Rectal smooth muscle tissue (tissue), 1 donor: Measurements from ENCODE around the gene DEPDC1.

Source experiments
- H3K27ac ChIP-seq: one replicate; pipeline ENCODE4 v1.7.0; 2013; ENCODE audit warnings: low read depth, low read length, inconsistent platforms
- H3K27me3 ChIP-seq: one replicate; pipeline ENCODE4 v1.7.0; 2013; ENCODE audit warnings: low read length; ENCODE audit not compliant: control insufficient read depth, insufficient read depth
- H3K36me3 ChIP-seq: one replicate; pipeline ENCODE4 v1.7.0; 2013; ENCODE audit warnings: low read length; ENCODE audit not compliant: control insufficient read depth, insufficient read depth
- H3K4me1 ChIP-seq: one replicate; pipeline ENCODE4 v1.7.0; 2013; ENCODE audit warnings: low read length; ENCODE audit not compliant: control insufficient read depth, insufficient read depth
- H3K4me3 ChIP-seq: one replicate; pipeline ENCODE4 v1.7.0; 2013; ENCODE audit warnings: low read length
- H3K9ac ChIP-seq: one replicate; pipeline ENCODE4 v1.7.0; 2013; ENCODE audit warnings: low read length

DEPDC1 gene

GRCh38 chr1:68431076-68431475 lies 65.8 kb downstream of the DEPDC1 start:
- no peak overlapping the region for H3K9ac ChIP-seq
- no peak overlapping the region for H3K27ac ChIP-seq
- no peaks in the 10 kb centered on the region for H3K36me3 ChIP-seq
- no peaks in the 10 kb centered on the region for H3K4me1 ChIP-seq
- H3K4me3 ChIP-seq: no peak overlapping the region
- H3K27me3 ChIP-seq: no peaks in the 10 kb centered on the region

- Histone ChIP-seq H3K4me1 (no peaks in the 10 kb centered on the region), H3K9ac (no peak overlapping the region), H3K27ac (no peak overlapping the region), H3K27me3 (no peaks in the 10 kb centered on the region), H3K4me3 (no peak overlapping the region), H3K36me3 (no peaks in the 10 kb centered on the region)
These were observed 67.6 kb downstream of the DEPDC1 start for GRCh38 chr1:68429233-68429808.

GRCh38 chr1:68426594-68426993 lies 70.3 kb downstream of the DEPDC1 start:
- Histone ChIP-seq H3K27ac (no peak overlapping the region), H3K27me3 (no peaks in the 10 kb centered on the region), H3K4me3 (no peak overlapping the region), H3K36me3 (no peaks in the 10 kb centered on the region), H3K4me1 (no peaks in the 10 kb centered on the region), H3K9ac (no peak overlapping the region)
